Measurements from ENCODE around the gene IMMP1L. TPM values are rescaled to one million over a fixed set of nuclear protein-coding genes. Genes with fewer than 3 reads are reported as not detected.

Gene IMMP1L
- total RNA-seq, 1 donor from 2014 or later: 38.0 TPM

DNA sequence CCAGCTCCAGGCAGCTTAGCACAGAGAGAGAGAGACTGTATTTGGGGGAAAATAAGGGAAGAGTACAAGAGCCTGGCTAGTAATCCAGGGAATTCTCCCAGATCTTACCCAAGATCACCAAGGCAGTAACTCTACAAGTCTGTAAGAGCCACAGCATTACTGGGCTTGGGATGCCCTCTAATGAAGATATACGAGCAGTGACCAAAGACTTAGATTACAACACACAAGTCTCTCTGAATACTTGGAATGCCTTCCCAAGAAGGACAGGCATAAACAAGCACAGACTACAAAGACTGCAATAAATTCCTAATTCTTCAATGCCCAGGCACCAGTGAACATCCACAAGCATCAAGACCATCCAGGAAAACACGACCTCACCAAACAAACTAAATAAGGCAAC, 122.0 kb downstream of the IMMP1L start:
- DNase-seq: no peak

DNA sequence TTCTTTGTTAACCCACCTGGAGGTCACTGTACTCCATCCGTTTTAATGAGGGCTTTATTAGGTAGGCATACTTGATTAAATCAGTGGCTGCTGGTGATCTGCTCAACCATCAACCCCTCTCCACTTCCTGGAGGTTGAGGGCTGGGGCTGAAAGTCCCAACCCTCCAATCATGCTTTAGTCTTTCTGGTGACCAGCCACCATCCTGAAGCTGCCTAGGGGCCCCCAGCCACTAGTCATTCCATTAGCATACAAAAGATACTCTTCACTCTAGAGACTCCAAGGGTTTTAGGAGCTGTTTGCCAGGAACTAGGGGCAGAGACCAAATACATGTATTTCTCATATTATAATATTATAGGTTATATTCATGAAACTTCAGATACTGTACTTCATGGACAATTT, 126.3 kb downstream of the IMMP1L start:
- no peak for DNase-seq

Other genes with a start within 250 kb of the IMMP1L start
- gene DCDC1, start 139.9 kb downstream of the IMMP1L start, total RNA-seq: 0.62 TPM
- 18.3 TPM for gene DNAJC24, start 139.8 kb downstream of the IMMP1L start, total RNA-seq
- gene ELP4, start 145 bp upstream of the IMMP1L start, total RNA-seq: 41.7 TPM

Measured in tongue (tissue), 2 donors.